IMR-90 (cell line): ENCODE results near the gene RPS16. TPM values are rescaled to one million over a fixed set of nuclear protein-coding genes. Genes with fewer than 3 reads are reported as not detected.

ENCODE experiments used
- ATAC-seq: fragments of 200-7000 bp; cut with Tn5 transposase; 2 replicates; pipeline ENCODE4 v1.9.1; 2020; ENCODE audit warnings: low read depth, mild to moderate bottlenecking, moderate library complexity
- BruUV-seq: library from RNA; stranded (reverse); fragments of 400-500 nt; replicated peaks from 2 replicates; lab custom pipeline; 2021; lab: Mats Ljungman, UMichigan
- CTCF ChIA-PET: fragments of 300-600 bp; formaldehyde crosslinking; extraction: SDS; loops from one replicate; lab custom pipeline; 2021; ENCODE audit warnings: antibody characterized with exemption; lab: Yijun Ruan, JAX
- POLR2A ChIA-PET: fragments of 300-600 bp; sonication (Branson Sonifier 250); formaldehyde crosslinking; loops from one replicate; lab custom pipeline; 2022; ENCODE audit warnings: antibody characterized with exemption; ENCODE audit not compliant: unreplicated experiment; lab: Charles Lee
- DNase-seq: peaks from one replicate; pipeline ENCODE4 v3.0.0; 2013
- H2AFZ ChIP-seq: replicated peaks from 2 replicates; pipeline ENCODE3; 2013; ENCODE audit warnings: low read length, mild to moderate bottlenecking; ENCODE audit not compliant: poor library complexity
- H2AK5ac ChIP-seq: 2 replicates; pipeline ENCODE4 v1.6.1; 2013; ENCODE audit warnings: low read depth, low read length, inconsistent platforms
- H2AK9ac ChIP-seq: replicated peaks from 2 replicates; pipeline ENCODE3; 2013; ENCODE audit warnings: mild to moderate bottlenecking, low read depth, low read length, moderate library complexity; ENCODE audit not compliant: poor library complexity
- H2BK120ac ChIP-seq: 2 replicates; pipeline ENCODE4 v1.6.1; 2013; ENCODE audit warnings: low read depth, low read length, inconsistent platforms
- H2BK15ac ChIP-seq: 3 replicates; pipeline ENCODE4 v1.6.1; 2013; ENCODE audit warnings: low read depth, low read length, inconsistent platforms
- H2BK20ac ChIP-seq: 2 replicates; pipeline ENCODE4 v1.6.1; 2013; ENCODE audit warnings: low read depth, mild to moderate bottlenecking, inconsistent platforms, low read length, moderate library complexity
- H2BK5ac ChIP-seq: 2 replicates; pipeline ENCODE4 v1.6.1; 2013; ENCODE audit warnings: mild to moderate bottlenecking, low read depth, low read length, inconsistent platforms; ENCODE audit not compliant: poor library complexity, severe bottlenecking
- H3K14ac ChIP-seq: replicated peaks from 2 replicates; pipeline ENCODE4 v1.6.1; 2013; ENCODE audit warnings: low read depth, low read length, inconsistent platforms
- H3K18ac ChIP-seq: 2 replicates; pipeline ENCODE4 v1.6.1; 2013; ENCODE audit warnings: low read depth, low read length, control low read depth
- H3K23ac ChIP-seq: 2 replicates; pipeline ENCODE4 v1.6.1; 2013; ENCODE audit warnings: low read depth, low read length, inconsistent platforms
- H3K27ac ChIP-seq: 2 replicates; pipeline ENCODE4 v1.5.1; 2013; ENCODE audit warnings: mild to moderate bottlenecking, control low read depth, low read length; ENCODE audit not compliant: insufficient read depth
- H3K27me3 ChIP-seq: 2 replicates; pipeline ENCODE4 v1.6.1; 2013; ENCODE audit warnings: low read length; ENCODE audit not compliant: control insufficient read depth, insufficient read depth
- H3K36me3 ChIP-seq: 2 replicates; pipeline ENCODE4 v1.6.1; 2013; ENCODE audit warnings: low read length, mixed read lengths; ENCODE audit not compliant: control insufficient read depth, insufficient read depth
- H3K4ac ChIP-seq: 2 replicates; pipeline ENCODE4 v1.6.1; 2013; ENCODE audit warnings: low read depth, low read length, inconsistent platforms
- H3K4me1 ChIP-seq: 2 replicates; pipeline ENCODE4 v1.6.1; 2013; ENCODE audit warnings: low read length, mixed read lengths; ENCODE audit not compliant: control insufficient read depth, insufficient read depth
- H3K4me2 ChIP-seq: 2 replicates; pipeline ENCODE4 v1.6.1; 2013; ENCODE audit warnings: low read depth, mild to moderate bottlenecking, control low read depth, low read length, moderate library complexity
- H3K4me3 ChIP-seq: 2 replicates; pipeline ENCODE4 v1.5.1; 2013; ENCODE audit warnings: low read depth, mild to moderate bottlenecking, control low read depth, low read length, moderate library complexity; ENCODE audit not compliant: insufficient read depth
- H3K56ac ChIP-seq: 2 replicates; pipeline ENCODE4 v1.6.1; 2013; ENCODE audit warnings: low read length, inconsistent platforms; ENCODE audit not compliant: insufficient read depth; ENCODE audit errors: extremely low read depth
- H3K79me1 ChIP-seq, 2 experiments: 2 replicates each; pipeline ENCODE4 v1.6.1; 2013; ENCODE audit warnings: low read length in 2 of 2, inconsistent platforms in 1 of 2, low read depth in 1 of 2
- H3K9ac ChIP-seq: 2 replicates; pipeline ENCODE4 v1.6.1; 2013; ENCODE audit warnings: low read depth, low read length, control low read depth
- H3K9me1 ChIP-seq: 2 replicates; pipeline ENCODE4 v1.6.1; 2013; ENCODE audit warnings: low read length, inconsistent platforms; ENCODE audit not compliant: insufficient read depth
- H3K9me3 ChIP-seq: 2 replicates; pipeline ENCODE4 v1.6.1; 2013; ENCODE audit warnings: low read length; ENCODE audit not compliant: control insufficient read depth, insufficient read depth
- H4K20me1 ChIP-seq: 2 replicates; pipeline ENCODE4 v1.6.1; 2013; ENCODE audit warnings: low read length, inconsistent platforms; ENCODE audit not compliant: insufficient read depth
- H4K5ac ChIP-seq: 2 replicates; pipeline ENCODE4 v1.6.1; 2013; ENCODE audit warnings: mild to moderate bottlenecking, low read depth, low read length, control low read depth
- H4K8ac ChIP-seq, 2 experiments: 2 replicates each; pipeline ENCODE4 v1.6.1; 2013; ENCODE audit warnings: low read depth in 2 of 2, low read length in 2 of 2, control low read depth in 1 of 2, inconsistent platforms in 1 of 2
- H4K91ac ChIP-seq: 2 replicates; pipeline ENCODE4 v1.6.1; 2013; ENCODE audit warnings: low read depth, low read length, inconsistent platforms; ENCODE audit not compliant: insufficient read depth
- BHLHE40 ChIP-seq: fragments of 150-350 bp; IDR thresholded peaks from 2 replicates; pipeline ENCODE4 v1.6.1; 2016; ENCODE audit warnings: mild to moderate bottlenecking, low read depth, low read length
- CTCF ChIP-seq: conservative IDR thresholded peaks from 2 replicates; pipeline ENCODE4 v1.5.1; 2012; ENCODE audit warnings: mild to moderate bottlenecking, low read depth, low read length, improper control_type of control experiment
- FOS ChIP-seq: fragments of 150-350 bp; IDR thresholded peaks from 2 replicates; pipeline ENCODE4 v1.6.1; 2016; ENCODE audit warnings: low read depth, low read length
- NFE2L2 ChIP-seq: fragments of 150-350 bp; IDR thresholded peaks from 2 replicates; pipeline ENCODE4 v1.6.1; 2016; ENCODE audit warnings: low read depth, mild to moderate bottlenecking, low read length
- RFX5 ChIP-seq: IDR thresholded peaks from 2 replicates; pipeline ENCODE4 v1.8.0; 2012; ENCODE audit warnings: low read depth, mild to moderate bottlenecking, low read length, moderate library complexity
- USF2 ChIP-seq: fragments of 150-350 bp; IDR thresholded peaks from 2 replicates; pipeline ENCODE4 v1.6.1; 2017; ENCODE audit warnings: mild to moderate bottlenecking, antibody characterized with exemption, low read length, low read depth
- WGBS, 2 experiments: methylation state at CpG; one replicate each; pipeline versions ENCODE4 v1.1.5 to v1.1.7; 2013; ENCODE audit warnings: missing lambda C conversion rate in 2 of 2; ENCODE audit not compliant: insufficient read length in 1 of 2; ENCODE audit errors: extremely low coverage in 2 of 2; 5-methylcytosine and 5-hydroxymethylcytosine counted together
- dilution Hi-C: fragments of 300-500 bp; cut with HindIII; formaldehyde crosslinking; loops from one replicate; pipeline ENCODE4 v1.14.3; 2018; ENCODE audit warnings: low sequenced_read_pairs; ENCODE audit not compliant: unreplicated experiment
- in situ Hi-C: fragments of 300-500 bp; cut with MboI; formaldehyde crosslinking; loops from 3 replicates; pipeline ENCODE4 v1.14.3; 2019; ENCODE audit warnings: low sequenced_read_pairs, inconsistent platforms, mixed read lengths
- intact Hi-C: fragments of 100-400 bp; cut with micrococcal nuclease; formaldehyde crosslinking; loops from 2 replicates; pipeline ENCODE4 v1.10.0; 2022
- polyA plus RNA-seq, 3 experiments: library from polyadenylated mRNA; depleted of rRNA; stranded (reverse); fragments of >200 nt; gene quantifications; 2 replicates each; pipeline ENCODE4 v1.2.3, GENCODE V29; 2012; ENCODE audit warnings: low replicate concordance in 1 of 3
- total RNA-seq: library from RNA; depleted of rRNA; stranded (reverse); fragments of >200 nt; gene quantifications from 2 replicates; pipeline ENCODE4 v1.2.3, GENCODE V29; 2012

The RPS16 gene
- total and polyA plus RNA-seq, 2 of the 4 experiments (the other 2 are of a cell fraction): 320 to 3,500 TPM

GRCh38 chr19:39479916-39480315, 44.2 kb upstream of the RPS16 start:
- Histone ChIP-seq H3K4me2 (peak overlapping the region; percentile 98; the same call in 1 of the 2 replicates), H3K56ac (no peak overlapping the region), H3K9me1 (no peaks in the 10 kb centered on the region), H3K18ac (no peak overlapping the region), H4K5ac (peak overlapping the region; percentile 98), H3K9ac (no peak overlapping the region; the same call in 1 of the 2 replicates), H3K9me3 (no peaks in the 10 kb centered on the region), H3K23ac (no peak overlapping the region), H3K4ac (peak overlapping the region; percentile 84; the same call in 1 of the 2 replicates), H2AK5ac (no peak overlapping the region), H3K27ac (peak overlapping the region; percentile 88; the same call in 1 of the 2 replicates), H4K91ac (no peak overlapping the region), H2BK120ac (no peak overlapping the region), H2AK9ac (no peak overlapping the region), H3K79me1 (peaks cover 21 to 27% of the 10 kb centered on the region in 2 experiments), H3K36me3 (peaks cover 19% of the 10 kb centered on the region), H2BK5ac (no peak overlapping the region), H4K8ac (peak overlapping the region; percentile 99 to 100), H2AFZ (no peak overlapping the region), H3K14ac (no peak overlapping the region), H4K20me1 (peaks cover 11% of the 10 kb centered on the region; the same call in 1 of the 2 replicates), H2BK20ac (no peak overlapping the region), H3K4me3 (no peak overlapping the region), H3K27me3 (no peaks in the 10 kb centered on the region), H2BK15ac (no peak overlapping the region), H3K4me1 (peaks cover 9% of the 10 kb centered on the region)
- intact Hi-C loops: loop anchor here (2.0 kb wide), 1 partner anchor 53 kb away; the partner anchor contains the start of gene EID2B
- POLR2A ChIA-PET: interaction anchor here (1.0 kb wide), 1 partner anchor 44 kb away, joined by 3 read pairs; the partner anchor contains the start of gene RPS16
- dilution Hi-C loops: no loop called here
- in situ Hi-C loops: no loop called here
- 41% methylated on average over 3 of the region's 10 CpGs; no CpG with 5 or more reads in 1 of the 2 experiments for WGBS, 2 experiments
- DNase-seq (no peak), ATAC-seq (no peak; the same call in 1 of the 2 replicates)
- BruUV-seq: no TSS peak
- TF ChIP-seq BHLHE40 (no peak), USF2 (no peak), NFE2L2 (no peak), FOS (no peak), RFX5 (no peak), CTCF (no peak)
- CTCF ChIA-PET: no interaction called here
